ENCODE results near the gene BDKRB2. TPM values are rescaled to one million over a fixed set of nuclear protein-coding genes. Genes with fewer than 3 reads are reported as not detected.

Gene BDKRB2
- total and polyA plus RNA-seq, 3 experiments from 2014 or later = not detected

DNA sequence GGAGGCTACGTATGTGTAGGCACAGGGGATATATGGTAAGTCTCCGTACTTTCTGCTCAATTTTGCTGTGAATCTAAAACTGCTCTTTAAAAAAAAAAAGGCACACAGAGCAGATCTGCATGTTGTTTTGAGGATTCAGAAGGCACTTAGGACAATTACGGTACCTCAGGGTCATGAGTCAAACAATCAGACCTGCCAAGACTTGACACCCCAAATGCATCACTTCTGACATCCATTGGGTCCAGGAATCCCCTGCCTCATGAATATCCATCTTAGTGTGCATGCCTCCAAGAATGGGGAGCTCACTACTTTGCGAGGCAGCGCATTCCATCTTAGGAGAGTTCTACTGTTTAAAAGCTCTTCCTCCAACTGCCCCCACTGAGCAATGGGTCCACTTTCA lies 3.0 kb downstream of the BDKRB2 start:
- no peaks in the 10 kb centered on the region for H3K9me3 ChIP-seq (ENCODE audit: low read length)
- peaks cover 0 to 5% (median 1%) of the 10 kb centered on the region in 5 donors for H3K9me3 Mint-ChIP-seq
- peaks cover 0 to 6% (median 0%) of the 10 kb centered on the region in 3 donors for H3K4me1 Mint-ChIP-seq
- DNase-seq = no peak
- no peak overlapping the region for H3K4me3 ChIP-seq (ENCODE audit: low read length)
- CTCF ChIA-PET = no interaction called here
- H3K27me3 ChIP-seq (ENCODE audit: insufficient read depth, low read length, poor library complexity, severe bottlenecking) = peaks cover 12% of the 10 kb centered on the region
- no peak overlapping the region for H3K4me3 Mint-ChIP-seq
- H3K36me3 Mint-ChIP-seq = no peaks in the 10 kb centered on the region
- no peak overlapping the region for H3K27ac Mint-ChIP-seq
- no peaks in the 10 kb centered on the region for H3K4me1 ChIP-seq (ENCODE audit: insufficient read depth, low read length)
- POLR2A ChIA-PET = no interaction called here
- no peaks in the 10 kb centered on the region for H3K36me3 ChIP-seq (ENCODE audit: insufficient read depth, low read length)
- peaks cover 22 to 58% of the 10 kb centered on the region in 2 donors for H3K27me3 Mint-ChIP-seq
- no peak overlapping the region for H3K27ac ChIP-seq (ENCODE audit: low read depth, low read length)

- Histone ChIP-seq H3K27me3 (ENCODE audit: insufficient read depth, low read length, poor library complexity, severe bottlenecking) (peaks cover 10% of the 10 kb centered on the region), H3K9me3 (ENCODE audit: low read length) (no peaks in the 10 kb centered on the region), H3K27ac (ENCODE audit: low read depth, low read length) (no peak overlapping the region), H3K4me3 (ENCODE audit: low read length) (no peak overlapping the region), H3K4me1 (ENCODE audit: insufficient read depth, low read length) (no peaks in the 10 kb centered on the region), H3K36me3 (ENCODE audit: insufficient read depth, low read length) (no peaks in the 10 kb centered on the region)
- no peaks in the 10 kb centered on the region for H3K36me3 Mint-ChIP-seq
- peaks cover 0 to 9% (median 4%) of the 10 kb centered on the region in 5 donors for H3K9me3 Mint-ChIP-seq
- peaks cover 0 to 6% (median 0%) of the 10 kb centered on the region in 3 donors for H3K4me1 Mint-ChIP-seq
- ChIA-PET CTCF (no interaction called here), POLR2A (no interaction called here)
- no peak for DNase-seq
- no peak overlapping the region for H3K27ac Mint-ChIP-seq
- H3K27me3 Mint-ChIP-seq = peaks cover 23 to 52% of the 10 kb centered on the region in 2 donors
- no peak overlapping the region for H3K4me3 Mint-ChIP-seq
Measured at GRCh38 chr14:96208739-96209138, 4.1 kb downstream of the BDKRB2 start.

- H3K27ac ChIP-seq (ENCODE audit: low read depth, low read length) = no peak overlapping the region
- ChIA-PET CTCF (no interaction called here), POLR2A (no interaction called here)
- no peak overlapping the region for H3K4me3 ChIP-seq (ENCODE audit: low read length)
- no peaks in the 10 kb centered on the region for H3K4me1 ChIP-seq (ENCODE audit: insufficient read depth, low read length)
- H3K27me3 Mint-ChIP-seq = peaks cover 18 to 48% of the 10 kb centered on the region in 2 donors
- H3K36me3 ChIP-seq (ENCODE audit: insufficient read depth, low read length) = no peaks in the 10 kb centered on the region
- no peaks in the 10 kb centered on the region for H3K9me3 ChIP-seq (ENCODE audit: low read length)
- no peak for DNase-seq
- H3K4me3 Mint-ChIP-seq = no peak overlapping the region
- peaks cover 0 to 9% (median 4%) of the 10 kb centered on the region in 5 donors for H3K9me3 Mint-ChIP-seq
- peaks cover 3% of the 10 kb centered on the region for H3K27me3 ChIP-seq (ENCODE audit: insufficient read depth, low read length, poor library complexity, severe bottlenecking)
- H3K36me3 Mint-ChIP-seq = no peaks in the 10 kb centered on the region
- no peak overlapping the region for H3K27ac Mint-ChIP-seq
- no peaks in the 10 kb centered on the region for H3K4me1 Mint-ChIP-seq
Measured at GRCh38 chr14:96212140-96212539, 7.5 kb downstream of the BDKRB2 start.

DNA sequence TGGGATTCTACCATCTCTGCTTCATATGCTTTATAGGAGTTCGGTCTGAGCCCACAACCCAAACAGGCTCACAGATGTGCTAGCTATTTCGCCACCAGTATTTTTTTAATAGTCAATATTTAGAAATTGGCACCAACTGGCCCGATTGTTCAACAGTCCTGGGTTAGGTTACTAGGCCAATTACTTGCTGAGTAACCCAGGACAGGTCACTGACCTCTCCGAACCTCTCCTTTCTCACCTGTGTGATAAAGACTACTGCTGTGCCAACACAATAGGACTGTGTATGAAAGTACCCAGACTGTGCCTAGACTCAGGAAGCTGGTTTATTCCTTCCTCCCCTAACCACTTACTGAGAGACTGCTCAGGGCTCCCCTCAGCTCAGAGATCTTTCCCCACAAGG lies 8.3 kb downstream of the BDKRB2 start:
- Mint-ChIP-seq H3K36me3 (no peaks in the 10 kb centered on the region), H3K4me3 (no peak overlapping the region), H3K4me1 (no peaks in the 10 kb centered on the region), H3K9me3 (peaks cover 0 to 9% (median 4%) of the 10 kb centered on the region in 5 donors), H3K27me3 (peaks cover 16 to 40% of the 10 kb centered on the region in 2 donors), H3K27ac (no peak overlapping the region)
- Histone ChIP-seq H3K27me3 (ENCODE audit: insufficient read depth, low read length, poor library complexity, severe bottlenecking) (peaks cover 3% of the 10 kb centered on the region), H3K36me3 (ENCODE audit: insufficient read depth, low read length) (no peaks in the 10 kb centered on the region), H3K4me1 (ENCODE audit: insufficient read depth, low read length) (no peaks in the 10 kb centered on the region), H3K9me3 (ENCODE audit: low read length) (no peaks in the 10 kb centered on the region), H3K27ac (ENCODE audit: low read depth, low read length) (no peak overlapping the region), H3K4me3 (ENCODE audit: low read length) (no peak overlapping the region)
- ChIA-PET CTCF (no interaction called here), POLR2A (no interaction called here)
- DNase-seq = no peak

DNA sequence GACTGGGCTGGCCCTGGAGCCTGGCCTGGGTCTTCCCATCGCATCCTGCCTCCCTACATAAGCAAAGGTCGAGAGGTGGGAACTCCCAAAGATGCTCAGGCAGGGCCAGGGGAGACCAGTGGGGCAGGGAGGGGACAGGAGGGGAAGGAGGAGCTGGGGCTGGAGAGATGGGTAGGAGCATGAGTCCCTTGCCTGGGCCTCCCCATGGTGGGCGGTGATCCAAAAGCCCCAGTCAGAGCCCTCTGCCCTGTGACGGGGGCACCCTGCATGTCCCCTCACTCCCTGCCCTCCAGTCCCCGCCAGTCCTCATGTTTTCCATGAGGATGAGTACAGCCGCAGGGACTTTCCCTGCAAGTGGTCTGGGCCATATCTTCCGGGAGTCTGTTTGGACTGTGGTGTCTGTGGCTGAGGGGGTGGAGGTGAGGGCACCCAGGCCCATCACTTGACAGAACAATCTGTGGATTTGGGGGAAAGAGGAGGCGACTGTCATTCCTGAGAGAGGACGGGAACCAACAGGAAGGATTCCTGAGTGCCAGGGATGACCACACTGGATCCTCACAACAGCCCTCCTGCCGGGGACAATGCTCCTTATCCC lies 9.3 kb downstream of the BDKRB2 start:
- Histone ChIP-seq H3K4me3 (ENCODE audit: low read length) (no peak overlapping the region), H3K4me1 (ENCODE audit: insufficient read depth, low read length) (no peaks in the 10 kb centered on the region), H3K27me3 (ENCODE audit: insufficient read depth, low read length, poor library complexity, severe bottlenecking) (no peaks in the 10 kb centered on the region), H3K36me3 (ENCODE audit: insufficient read depth, low read length) (no peaks in the 10 kb centered on the region), H3K27ac (ENCODE audit: low read depth, low read length) (no peak overlapping the region), H3K9me3 (ENCODE audit: low read length) (no peaks in the 10 kb centered on the region)
- Mint-ChIP-seq H3K27me3 (peaks cover 9 to 29% of the 10 kb centered on the region in 2 donors), H3K9me3 (peaks cover 0 to 9% (median 4%) of the 10 kb centered on the region in 5 donors), H3K36me3 (no peaks in the 10 kb centered on the region), H3K4me1 (no peaks in the 10 kb centered on the region), H3K4me3 (no peak overlapping the region), H3K27ac (no peak overlapping the region)
- no peak for DNase-seq
- POLR2A ChIA-PET = no interaction called here
- CTCF ChIA-PET = no interaction called here

GRCh38 chr14:96214793-96215192 lies 10.2 kb downstream of the BDKRB2 start:
- H3K9me3 Mint-ChIP-seq = peaks cover 0 to 9% (median 4%) of the 10 kb centered on the region in 5 donors
- DNase-seq = no peak
- ChIA-PET POLR2A (no interaction called here), CTCF (interaction anchor here (0.5 kb wide), 1 partner anchor 1432 kb away, joined by 3 read pairs; no protein-coding TSS in a partner anchor)
- Histone ChIP-seq H3K4me3 (ENCODE audit: low read length) (no peak overlapping the region), H3K27me3 (ENCODE audit: insufficient read depth, low read length, poor library complexity, severe bottlenecking) (no peaks in the 10 kb centered on the region), H3K36me3 (ENCODE audit: insufficient read depth, low read length) (no peaks in the 10 kb centered on the region), H3K27ac (ENCODE audit: low read depth, low read length) (no peak overlapping the region), H3K9me3 (ENCODE audit: low read length) (no peaks in the 10 kb centered on the region), H3K4me1 (ENCODE audit: insufficient read depth, low read length) (no peaks in the 10 kb centered on the region)
- peaks cover 11 to 30% of the 10 kb centered on the region in 2 donors for H3K27me3 Mint-ChIP-seq
- no peak overlapping the region for H3K27ac Mint-ChIP-seq
- H3K4me3 Mint-ChIP-seq = no peak overlapping the region
- no peaks in the 10 kb centered on the region for H3K4me1 Mint-ChIP-seq
- H3K36me3 Mint-ChIP-seq = no peaks in the 10 kb centered on the region

GRCh38 chr14:96215452-96216244 lies 11.0 kb downstream of the BDKRB2 start:
- no peaks in the 10 kb centered on the region for H3K4me1 ChIP-seq (ENCODE audit: insufficient read depth, low read length)
- H3K27me3 ChIP-seq (ENCODE audit: insufficient read depth, low read length, poor library complexity, severe bottlenecking) = no peaks in the 10 kb centered on the region
- H3K27ac Mint-ChIP-seq = no peak overlapping the region
- POLR2A ChIA-PET = no interaction called here
- H3K36me3 ChIP-seq (ENCODE audit: insufficient read depth, low read length) = no peaks in the 10 kb centered on the region
- DNase-seq = no peak
- H3K36me3 Mint-ChIP-seq = no peaks in the 10 kb centered on the region
- CTCF ChIA-PET = interaction anchor here (0.5 kb wide), 1 partner anchor 1433 kb away, joined by 3 read pairs; no protein-coding TSS in a partner anchor
- no peak overlapping the region for H3K4me3 Mint-ChIP-seq
- H3K4me3 ChIP-seq (ENCODE audit: low read length) = no peak overlapping the region
- peaks cover 13 to 36% of the 10 kb centered on the region in 2 donors for H3K27me3 Mint-ChIP-seq
- H3K9me3 ChIP-seq (ENCODE audit: low read length) = no peaks in the 10 kb centered on the region
- peaks cover 0 to 9% (median 4%) of the 10 kb centered on the region in 5 donors for H3K9me3 Mint-ChIP-seq
- H3K27ac ChIP-seq (ENCODE audit: low read depth, low read length) = no peak overlapping the region
- no peaks in the 10 kb centered on the region for H3K4me1 Mint-ChIP-seq

DNA sequence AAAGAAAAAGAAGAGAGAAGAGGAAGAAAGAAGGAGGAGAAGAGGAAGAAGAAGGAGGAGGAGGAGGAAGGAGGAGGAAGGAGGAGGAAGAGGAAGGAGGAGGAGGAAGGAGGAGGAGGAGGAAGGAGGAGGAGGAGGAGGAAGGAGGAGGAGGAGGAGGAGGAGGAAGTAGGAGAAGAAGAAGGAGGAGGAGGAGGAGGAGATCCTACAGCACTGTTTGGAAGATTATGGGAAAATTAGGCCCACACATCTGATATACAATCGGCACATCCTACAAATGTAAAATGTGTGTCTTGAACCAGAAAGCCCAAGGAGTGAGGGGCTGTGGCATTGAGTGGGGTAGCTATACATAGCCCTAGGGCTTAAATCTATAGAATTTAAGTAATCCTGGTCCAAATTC lies 12.0 kb downstream of the BDKRB2 start:
- no peaks in the 10 kb centered on the region for H3K4me1 Mint-ChIP-seq
- H3K27me3 Mint-ChIP-seq = peaks cover 16 to 43% of the 10 kb centered on the region in 2 donors
- no peak for DNase-seq
- H3K36me3 Mint-ChIP-seq = no peaks in the 10 kb centered on the region
- no peak overlapping the region for H3K27ac Mint-ChIP-seq
- H3K4me3 ChIP-seq (ENCODE audit: low read length) = no peak overlapping the region
- H3K36me3 ChIP-seq (ENCODE audit: insufficient read depth, low read length) = no peaks in the 10 kb centered on the region
- CTCF ChIA-PET = no interaction called here
- no peak overlapping the region for H3K27ac ChIP-seq (ENCODE audit: low read depth, low read length)
- H3K9me3 Mint-ChIP-seq = peaks cover 0 to 9% (median 4%) of the 10 kb centered on the region in 5 donors
- POLR2A ChIA-PET = no interaction called here
- H3K9me3 ChIP-seq (ENCODE audit: low read length) = no peaks in the 10 kb centered on the region
- H3K4me1 ChIP-seq (ENCODE audit: insufficient read depth, low read length) = no peaks in the 10 kb centered on the region
- no peak overlapping the region for H3K4me3 Mint-ChIP-seq
- H3K27me3 ChIP-seq (ENCODE audit: insufficient read depth, low read length, poor library complexity, severe bottlenecking) = no peaks in the 10 kb centered on the region

All from CD8-positive, alpha-beta memory T cell (primary cell).